Measurements from ENCODE around the gene MCF2L.

DNA sequence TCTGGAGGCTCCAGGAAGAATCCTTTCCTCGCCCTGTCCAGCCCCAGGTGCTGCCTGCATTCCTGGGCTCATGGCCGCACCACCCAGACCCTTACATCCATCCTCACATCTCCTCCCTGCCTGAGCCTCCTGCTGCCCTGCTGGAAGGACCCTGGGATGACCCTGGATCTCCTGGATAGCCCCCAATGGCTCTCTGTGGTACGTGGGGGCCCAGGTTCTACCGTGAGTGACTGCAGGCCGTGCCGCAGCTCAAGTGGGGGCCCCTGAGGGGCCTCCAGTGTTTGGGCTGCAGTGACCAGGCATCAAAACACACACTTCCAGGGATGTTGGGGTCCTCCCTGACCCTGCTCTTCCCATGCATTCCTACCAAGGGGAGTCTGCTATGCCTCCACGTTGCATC lies 8.3 kb upstream of the MCF2L start:
- TF ChIP-seq POLR2AphosphoS5 (IDR thresholded peaks at IDR 0.05), result no peak
- TF ChIP-seq, protein P1, sequence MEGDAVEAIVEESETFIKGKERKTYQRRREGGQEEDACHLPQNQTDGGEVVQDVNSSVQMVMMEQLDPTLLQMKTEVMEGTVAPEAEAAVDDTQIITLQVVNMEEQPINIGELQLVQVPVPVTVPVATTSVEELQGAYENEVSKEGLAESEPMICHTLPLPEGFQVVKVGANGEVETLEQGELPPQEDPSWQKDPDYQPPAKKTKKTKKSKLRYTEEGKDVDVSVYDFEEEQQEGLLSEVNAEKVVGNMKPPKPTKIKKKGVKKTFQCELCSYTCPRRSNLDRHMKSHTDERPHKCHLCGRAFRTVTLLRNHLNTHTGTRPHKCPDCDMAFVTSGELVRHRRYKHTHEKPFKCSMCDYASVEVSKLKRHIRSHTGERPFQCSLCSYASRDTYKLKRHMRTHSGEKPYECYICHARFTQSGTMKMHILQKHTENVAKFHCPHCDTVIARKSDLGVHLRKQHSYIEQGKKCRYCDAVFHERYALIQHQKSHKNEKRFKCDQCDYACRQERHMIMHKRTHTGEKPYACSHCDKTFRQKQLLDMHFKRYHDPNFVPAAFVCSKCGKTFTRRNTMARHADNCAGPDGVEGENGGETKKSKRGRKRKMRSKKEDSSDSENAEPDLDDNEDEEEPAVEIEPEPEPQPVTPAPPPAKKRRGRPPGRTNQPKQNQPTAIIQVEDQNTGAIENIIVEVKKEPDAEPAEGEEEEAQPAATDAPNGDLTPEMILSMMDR (IDR thresholded peaks at IDR 0.05), result no peak
- no peak for TF ChIP-seq POLR2A (IDR thresholded peaks at IDR 0.05)

All from breast epithelium (tissue), 3 donors.